Activated gamma-delta T cell treated with anti-CD3 and anti-CD28 coated beads, Interleukin-2, amount 50 U/mL, for 16 hours (primary cell): Measurements from ENCODE around the gene ZNF575.

Experiments used
- DNase-seq: peaks from one replicate; pipeline ENCODE4 v3.0.0-alpha.2; 2020; ENCODE audit warnings: low read depth

Gene ZNF575

DNA sequence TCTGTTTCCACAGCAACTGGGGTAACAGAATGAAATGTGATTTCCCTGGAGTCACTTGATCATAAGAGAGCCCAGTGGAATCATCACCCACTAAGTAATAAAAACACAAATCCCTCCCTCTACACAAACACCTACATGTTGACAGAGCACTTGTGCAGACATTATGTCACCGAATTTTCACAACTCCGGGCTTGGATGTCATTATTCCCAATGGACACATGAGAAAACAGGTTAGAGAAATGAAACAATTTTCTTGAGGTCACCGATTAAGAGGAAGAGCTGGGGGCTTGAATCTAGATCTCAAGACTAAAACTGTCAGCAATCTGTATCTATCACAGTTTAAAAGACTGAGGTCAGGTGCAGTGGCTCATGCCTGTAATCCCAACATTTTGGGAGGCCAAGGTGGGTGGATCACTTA is 39.2 kb downstream of the ZNF575 start:
- DNase-seq: no peak

DNA sequence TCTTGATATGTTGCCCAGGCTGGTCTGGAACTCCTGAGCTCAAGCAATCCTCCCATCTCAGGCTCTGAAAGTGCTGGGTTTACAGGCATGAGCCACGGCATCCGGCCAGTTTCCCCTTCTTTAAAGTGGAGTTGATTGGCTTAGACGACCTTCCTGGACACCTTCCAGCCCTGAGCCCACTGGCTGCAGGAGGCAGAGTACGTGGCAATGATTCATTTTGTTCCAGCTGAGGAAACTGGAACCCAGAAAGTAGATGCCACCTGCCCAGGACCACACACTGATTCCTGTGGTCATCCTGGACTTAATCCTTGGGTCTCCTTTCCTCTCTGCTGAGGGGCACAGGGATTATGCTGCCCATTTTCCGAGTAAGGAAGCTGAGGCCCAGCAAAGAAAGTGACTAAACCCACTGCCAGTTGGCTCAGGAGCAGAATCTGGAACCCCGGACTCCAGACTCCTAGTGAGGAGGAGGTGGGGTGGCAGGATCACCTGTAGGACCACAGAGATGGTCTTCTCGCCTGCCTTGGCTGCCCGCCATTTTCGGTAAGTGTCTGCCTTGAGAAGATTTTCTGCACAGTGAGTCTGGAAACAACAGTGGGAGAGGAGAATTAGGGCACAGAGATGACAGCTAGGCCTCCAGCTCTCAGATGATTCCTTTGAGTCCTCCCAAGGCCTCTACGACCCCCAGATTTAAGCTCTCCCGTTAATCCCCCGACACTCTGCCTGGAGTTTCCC is 41.6 kb downstream of the ZNF575 start:
- no peak for DNase-seq

DNA sequence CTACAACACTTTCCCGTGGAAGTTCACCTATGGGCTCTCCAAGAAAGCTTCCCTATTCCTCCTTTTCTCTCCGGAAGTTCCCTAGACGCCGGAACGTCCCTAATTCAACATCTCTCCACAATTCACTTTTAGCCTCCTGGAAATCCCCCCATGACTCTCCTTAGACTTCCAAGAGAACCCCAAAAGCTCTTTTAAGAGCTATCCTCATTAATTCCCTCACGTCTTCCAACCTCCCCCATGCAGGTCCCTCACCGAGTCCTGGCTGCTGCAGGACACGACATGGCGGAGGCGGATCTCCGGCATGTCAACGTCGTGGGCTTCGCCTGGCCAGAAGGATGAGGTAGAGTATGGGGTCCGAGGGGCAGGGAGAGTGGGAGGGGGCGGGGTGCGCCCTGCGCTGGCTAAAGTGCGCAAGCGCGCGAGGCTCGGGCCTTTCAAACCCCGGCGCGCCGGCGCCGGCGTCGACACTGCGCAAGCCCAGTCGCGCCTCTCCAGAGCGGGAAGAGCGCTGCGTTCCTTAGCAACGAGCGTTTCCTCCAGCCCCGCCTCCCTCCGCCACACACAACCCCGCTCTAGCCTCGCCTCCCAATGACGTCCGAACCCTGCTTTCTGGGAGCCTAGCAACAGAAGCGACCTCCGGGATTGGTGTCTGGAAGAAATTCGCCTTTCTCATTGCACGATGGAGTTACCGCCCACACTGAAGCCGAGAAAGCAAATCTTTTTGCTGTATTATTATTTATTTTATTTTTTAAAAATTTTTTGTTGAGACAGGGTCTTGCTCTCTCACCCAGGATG is 42.4 kb downstream of the ZNF575 start, which contains the start of the genes PINLYP and XRCC1:
PINLYP (plus strand) TSS at position 646 of the 795 bp plus-strand sequence. CDS start 1,391 bp downstream, outside the sequence.
XRCC1 (minus strand) TSS at position 372 of the 795 bp plus-strand sequence; CDS start at position 303, 69 bp downstream.
- DNase-seq: peak; percentile 93

DNA sequence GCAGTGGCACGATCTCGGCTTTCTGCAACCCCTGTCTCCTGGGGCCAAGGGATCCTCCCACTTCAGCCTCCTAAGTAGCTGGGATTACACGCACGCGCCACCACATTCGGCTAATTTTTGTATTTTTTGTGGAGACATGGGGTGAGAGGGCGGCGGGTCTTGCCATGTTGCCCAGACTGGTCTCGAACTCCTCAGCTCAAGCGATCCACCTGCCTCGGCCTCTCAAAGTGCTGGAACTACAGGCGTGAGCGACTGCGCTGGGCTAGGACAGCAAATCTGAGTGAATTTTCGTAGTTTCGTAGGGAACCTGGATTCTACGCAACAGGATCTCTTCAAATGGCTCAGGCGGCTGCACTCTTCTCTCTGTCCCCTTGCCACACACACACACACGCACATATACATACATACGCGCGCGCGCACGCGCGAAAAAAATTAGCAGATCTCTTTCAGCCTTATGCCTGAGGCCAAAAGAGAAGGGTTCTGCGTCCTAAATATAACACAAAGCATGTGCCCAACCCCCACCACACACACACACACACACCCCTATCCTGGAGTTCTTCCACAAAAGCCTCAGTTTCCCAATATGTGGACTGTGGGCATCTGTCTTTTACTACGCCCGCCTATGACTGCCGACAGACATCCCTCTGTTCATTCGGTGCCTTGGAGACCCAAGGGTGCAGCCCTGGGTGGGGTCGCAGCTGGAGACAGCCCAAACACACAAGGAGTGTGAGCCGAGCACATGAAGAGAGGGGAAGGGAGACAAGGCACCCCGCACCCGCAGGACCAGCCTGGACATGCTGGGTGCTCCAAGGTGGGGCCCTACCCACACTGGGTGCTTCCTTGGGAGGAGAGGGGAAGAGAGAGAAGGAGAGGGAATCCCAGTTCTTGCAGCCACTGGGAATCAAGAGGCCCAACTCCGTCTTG is 43.2 kb downstream of the ZNF575 start:
- DNase-seq: no peak

DNA sequence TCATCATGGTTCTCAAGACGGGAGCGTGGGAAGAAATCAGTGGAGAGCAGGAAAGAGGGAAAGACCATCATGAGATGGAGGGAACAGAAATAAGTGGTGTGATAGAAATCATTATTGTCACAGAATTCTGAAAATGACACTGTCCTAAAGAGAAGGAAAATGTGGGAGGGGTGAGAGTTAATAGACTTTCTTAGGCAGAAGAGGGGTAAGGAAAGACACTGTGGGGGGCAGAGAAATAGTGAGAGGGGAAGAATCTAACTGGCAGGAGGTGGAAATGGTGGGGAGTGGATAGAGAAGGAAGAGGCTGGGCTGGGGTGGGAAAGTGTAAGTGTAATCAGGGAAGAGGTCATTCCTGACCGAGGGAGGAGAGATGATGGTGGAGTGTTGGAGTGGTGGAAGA is 45.8 kb downstream of the ZNF575 start:
- no peak for DNase-seq

DNA sequence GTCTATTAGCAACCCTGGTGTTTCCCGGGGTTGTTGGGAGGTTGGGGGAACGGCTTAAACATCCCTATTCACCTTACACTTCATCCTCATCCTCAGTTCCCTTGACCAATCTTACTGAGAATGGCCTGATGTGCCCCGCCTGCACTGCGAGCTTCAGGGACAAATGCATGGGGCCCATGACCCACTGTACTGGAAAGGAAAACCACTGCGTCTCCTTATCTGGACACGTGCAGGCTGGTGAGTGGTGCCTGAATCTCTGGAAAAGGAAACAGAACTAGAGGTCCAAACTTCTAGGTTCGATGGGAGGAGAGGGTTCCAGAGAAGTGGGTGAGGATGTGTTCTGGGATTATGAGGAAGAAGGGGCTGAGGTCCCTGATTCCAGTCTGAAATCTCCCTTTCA is 48.5 kb downstream of the ZNF575 start:
- no peak for DNase-seq

DNA sequence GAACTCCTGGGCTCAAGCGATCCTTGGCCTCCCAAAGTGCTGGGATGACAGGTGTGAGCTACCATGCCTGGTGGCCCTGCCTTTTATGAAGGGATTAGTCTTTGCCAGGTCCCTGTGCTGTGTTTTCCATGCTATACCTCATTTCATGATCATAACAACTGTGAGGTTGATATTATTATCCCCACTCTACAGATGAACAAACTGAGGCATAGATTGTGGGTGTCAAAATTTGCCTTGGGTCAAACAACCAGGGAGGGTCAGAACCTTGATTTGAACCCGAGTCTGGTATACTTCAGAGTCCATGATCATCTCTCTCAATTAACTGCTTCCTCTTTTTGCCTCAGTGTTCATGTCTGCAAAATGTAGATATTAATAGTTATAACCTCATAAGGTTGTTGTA is 49.5 kb downstream of the ZNF575 start:
- no peak for DNase-seq

DNA sequence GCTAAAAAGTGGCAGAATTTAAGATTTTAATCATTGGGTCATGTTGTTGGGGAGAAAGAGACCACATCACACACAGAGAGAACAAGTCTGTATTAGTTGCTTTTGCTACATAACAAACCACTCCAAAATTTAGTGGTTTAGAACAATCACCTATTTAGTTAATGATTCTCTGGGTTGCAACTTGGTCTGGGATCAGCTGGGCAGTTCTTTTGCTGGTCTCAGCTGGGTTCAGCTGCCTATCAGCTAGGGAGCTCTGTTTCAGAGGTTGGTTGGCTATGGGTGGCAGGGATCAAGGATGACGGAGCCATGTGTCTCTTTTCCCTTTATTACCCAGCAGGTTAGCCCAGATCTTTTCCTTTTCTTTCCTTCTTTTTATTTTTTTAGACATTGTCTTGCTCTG is 51.5 kb downstream of the ZNF575 start:
- DNase-seq: no peak
